HEK293 (cell line): ENCODE results near the gene POLR2E.
A peak's percentile ranks its signal among the peaks of the same experiment; 100 is the strongest.

Experiments
- HOXC10 ChIP-seq: sonication (generic); formaldehyde crosslinking; IDR thresholded peaks from 2 replicates; pipeline ENCODE4 v1.8.1; 2023; ENCODE audit warnings: mild to moderate bottlenecking, missing genetic modification reagents
- HOXD13 ChIP-seq: sonication (generic); formaldehyde crosslinking; IDR thresholded peaks from 2 replicates; pipeline ENCODE4 v1.8.0; 2022; ENCODE audit warnings: missing genetic modification reagents, borderline replicate concordance
- KLF10 ChIP-seq: fragments of 450-650 bp; IDR thresholded peaks from 2 replicates; pipeline ENCODE4 v1.5.1; 2018; ENCODE audit warnings: missing biosample characterization, mild to moderate bottlenecking, missing genetic modification characterization
- KLF8 ChIP-seq: fragments of 450-650 bp; formaldehyde crosslinking; IDR thresholded peaks from 2 replicates; pipeline ENCODE4 v1.5.1; 2016; ENCODE audit warnings: missing biosample characterization, missing genetic modification characterization
- MEIS1 ChIP-seq: sonication (generic); formaldehyde crosslinking; IDR thresholded peaks from 2 replicates; pipeline ENCODE4 v1.8.1; 2022; ENCODE audit warnings: missing genetic modification reagents, mild to moderate bottlenecking, borderline replicate concordance
- PBX3 ChIP-seq: sonication (generic); formaldehyde crosslinking; IDR thresholded peaks from 2 replicates; pipeline ENCODE4 v1.8.1; 2022; ENCODE audit warnings: mild to moderate bottlenecking, moderate library complexity, missing genetic modification reagents
- PRDM1 ChIP-seq: fragments of 450-650 bp; formaldehyde crosslinking; IDR thresholded peaks from 2 replicates; pipeline ENCODE4; 2016; ENCODE audit warnings: missing biosample characterization, missing genetic modification characterization
- SP2 ChIP-seq: fragments of 450-650 bp; formaldehyde crosslinking; IDR thresholded peaks from 2 replicates; pipeline ENCODE4 v1.5.1; 2016; ENCODE audit warnings: missing biosample characterization, missing genetic modification characterization
- TCF7L2 ChIP-seq: IDR thresholded peaks from 2 replicates; pipeline ENCODE4 v1.6.1; 2011; ENCODE audit warnings: low read depth, mild to moderate bottlenecking, inconsistent platforms, low read length, moderate library complexity, borderline replicate concordance
- ZBTB1 ChIP-seq: fragments of 450-650 bp; formaldehyde crosslinking; IDR thresholded peaks from 2 replicates; pipeline ENCODE4 v1.5.1; 2016; ENCODE audit warnings: missing biosample characterization, missing genetic modification characterization
- ZBTB10 ChIP-seq: fragments of 450-650 bp; formaldehyde crosslinking; IDR thresholded peaks from 2 replicates; pipeline ENCODE4 v1.5.1; 2016; ENCODE audit warnings: missing biosample characterization, missing genetic modification characterization
- ZBTB11 ChIP-seq: fragments of 450-650 bp; formaldehyde crosslinking; conservative IDR thresholded peaks from 2 replicates; pipeline ENCODE4 v1.5.1; 2016; ENCODE audit warnings: low read depth, missing biosample characterization, missing genetic modification characterization
- ZBTB26 ChIP-seq: fragments of 450-650 bp; formaldehyde crosslinking; optimal IDR thresholded peaks from 2 replicates; pipeline ENCODE3; 2016; ENCODE audit warnings: missing biosample characterization, mild to moderate bottlenecking, missing genetic modification characterization
- ZBTB49 ChIP-seq: fragments of 450-650 bp; formaldehyde crosslinking; IDR thresholded peaks from 2 replicates; pipeline ENCODE4 v1.5.1; 2016; ENCODE audit warnings: missing biosample characterization, missing genetic modification characterization, low read depth
- ZBTB6 ChIP-seq: fragments of 450-650 bp; formaldehyde crosslinking; IDR thresholded peaks from 2 replicates; pipeline ENCODE4 v1.5.1; 2017; ENCODE audit warnings: missing biosample characterization, missing genetic modification characterization
- ZNF133 ChIP-seq: fragments of 450-650 bp; formaldehyde crosslinking; IDR thresholded peaks from 2 replicates; pipeline ENCODE4 v1.5.1; 2016; ENCODE audit warnings: missing biosample characterization, missing genetic modification characterization
- ZNF174 ChIP-seq: fragments of 450-650 bp; formaldehyde crosslinking; IDR thresholded peaks from 2 replicates; pipeline ENCODE4 v1.5.0; 2017; ENCODE audit warnings: missing biosample characterization, mild to moderate bottlenecking, missing genetic modification characterization
- ZNF202 ChIP-seq: fragments of 450-650 bp; formaldehyde crosslinking; IDR thresholded peaks from 2 replicates; pipeline ENCODE4 v1.5.1; 2016; ENCODE audit warnings: missing biosample characterization, missing genetic modification characterization, borderline replicate concordance
- ZNF624 ChIP-seq: fragments of 450-650 bp; formaldehyde crosslinking; IDR thresholded peaks from 2 replicates; pipeline ENCODE4 v1.5.1; 2017; ENCODE audit warnings: missing biosample characterization, missing genetic modification characterization
- ZNF677 ChIP-seq: fragments of 450-650 bp; IDR thresholded peaks from 2 replicates; pipeline ENCODE4 v1.5.0; 2018; ENCODE audit warnings: missing biosample characterization, mild to moderate bottlenecking, missing genetic modification characterization, moderate library complexity
- ZNF747 ChIP-seq: fragments of 450-650 bp; formaldehyde crosslinking; IDR thresholded peaks from 2 replicates; pipeline ENCODE4 v1.5.1; 2016; ENCODE audit warnings: missing biosample characterization, missing genetic modification characterization
- ZSCAN5A ChIP-seq: fragments of 450-650 bp; formaldehyde crosslinking; IDR thresholded peaks from 2 replicates; pipeline ENCODE4 v1.5.1; 2016; ENCODE audit warnings: missing biosample characterization, missing genetic modification characterization

Gene POLR2E

GRCh38 chr19:1039646-1040475 is 55.3 kb downstream of the POLR2E start, which contains the start of gene ABCA7 (continued):
- peak; percentile 73 for TF ChIP-seq ZBTB10
- TF ChIP-seq SP2 (tag by site-specific recombination), result peak; percentile 100
- TF ChIP-seq HOXC10 (CRISPR knock-in tag), result no peak
- no peak for TF ChIP-seq ZSCAN5A (tag by site-specific recombination)
- TF ChIP-seq ZBTB6 (tag by site-specific recombination), result 0 out of 2 replicates have a peak, but pooled peaks have one; percentile 35
- peak; percentile 90 for TF ChIP-seq KLF10 (tag by site-specific recombination)
- TF ChIP-seq KLF8 (tag by site-specific recombination), result peak; percentile 98
- TF ChIP-seq TCF7L2, result no peak
- TF ChIP-seq ZNF747 (tag by site-specific recombination), result no peak
- TF ChIP-seq MEIS1 (CRISPR knock-in tag), result no peak
- no peak for TF ChIP-seq ZNF624 (tag by site-specific recombination)
- TF ChIP-seq ZBTB1 (tag by site-specific recombination), result no peak
- TF ChIP-seq PBX3 (CRISPR knock-in tag), result peak; percentile 100
- TF ChIP-seq PRDM1 (tag by site-specific recombination), result no peak
- TF ChIP-seq ZNF174, result no peak
- peak; percentile 25; the same call in 1 of the 2 replicates for TF ChIP-seq ZBTB11 (tag by site-specific recombination)
- TF ChIP-seq ZNF133, result no peak
- TF ChIP-seq ZBTB26 (tag by site-specific recombination), result peak; percentile 100
- TF ChIP-seq HOXD13 (CRISPR knock-in tag), result no peak
- no peak for TF ChIP-seq ZBTB49 (tag by site-specific recombination)
- no peak for TF ChIP-seq ZNF202
- no peak for TF ChIP-seq ZNF677 (tag by site-specific recombination)
